ENCODE measurements around the gene C6orf15. TPM values are rescaled to one million over a fixed set of nuclear protein-coding genes. Genes with fewer than 3 reads are reported as not detected.
A peak's percentile ranks its signal among the peaks of the same experiment; 100 is the strongest.

The C6orf15 gene
- total RNA-seq, 1 experiment from 2014 or later, result not detected

- Mint-ChIP-seq H3K4me1 (ENCODE audit: low read depth, unreplicated experiment) (peaks cover 23% of the 10 kb centered on the region), H3K4me3 (ENCODE audit: unreplicated experiment) (no peak overlapping the region), H3K9me3 (ENCODE audit: unreplicated experiment) (no peaks in the 10 kb centered on the region), H3K36me3 (ENCODE audit: insufficient read depth, unreplicated experiment) (peaks cover 6% of the 10 kb centered on the region), H3K27me3 (ENCODE audit: insufficient read depth, unreplicated experiment) (no peaks in the 10 kb centered on the region), H3K27ac (ENCODE audit: unreplicated experiment) (no peak overlapping the region)
- Histone ChIP-seq H3K4me1 (peaks cover 24% of the 10 kb centered on the region), H3K27me3 (replicated peaks; ENCODE audit: control insufficient read depth, insufficient read depth, low read length) (no peaks in the 10 kb centered on the region), H3K4me3 (ENCODE audit: low read depth, low read length) (no peak overlapping the region), H3K9me3 (no peaks in the 10 kb centered on the region), H3K36me3 (ENCODE audit: control insufficient read depth, insufficient read depth, low read length) (no peaks in the 10 kb centered on the region)
- ChIA-PET CTCF (no interaction called here), POLR2A (no interaction called here)
- intact Hi-C loops (cut with micrococcal nuclease; ENCODE audit: unreplicated experiment), result no loop called here
- no peak for TF ChIP-seq CTCF (IDR thresholded peaks at IDR 0.05; ENCODE audit: insufficient read depth in 1 of 2, low read depth in 1 of 2, low read length in 1 of 2, severe bottlenecking in 1 of 2, unreplicated experiment in 1 of 2)
- no peak for DNase-seq
- BruUV-seq (replicated peaks), result no TSS peak
Observed at GRCh38 chr6:31115941-31116560, 3.7 kb upstream of the C6orf15 start.

- H3K27me3 Mint-ChIP-seq (ENCODE audit: insufficient read depth, unreplicated experiment), result no peaks in the 10 kb centered on the region
- no peak for DNase-seq
- peaks cover 6% of the 10 kb centered on the region for H3K36me3 Mint-ChIP-seq (ENCODE audit: insufficient read depth, unreplicated experiment)
- H3K4me3 Mint-ChIP-seq (ENCODE audit: unreplicated experiment), result peak overlapping the region; percentile 12
- H3K36me3 ChIP-seq (ENCODE audit: control insufficient read depth, insufficient read depth, low read length), result no peaks in the 10 kb centered on the region
- H3K4me3 ChIP-seq (ENCODE audit: low read depth, low read length), result no peak overlapping the region
- peak overlapping the region; percentile 83 for H3K27ac Mint-ChIP-seq (ENCODE audit: unreplicated experiment)
- H3K4me1 ChIP-seq, result peaks cover 31% of the 10 kb centered on the region
- intact Hi-C loops (cut with micrococcal nuclease; ENCODE audit: unreplicated experiment), result no loop called here
- TF ChIP-seq CTCF (IDR thresholded peaks at IDR 0.05; ENCODE audit: insufficient read depth in 1 of 2, low read depth in 1 of 2, low read length in 1 of 2, severe bottlenecking in 1 of 2, unreplicated experiment in 1 of 2), result peak in 1 of 2 experiments; percentile 9
- no TSS peak for BruUV-seq (replicated peaks)
- H3K9me3 Mint-ChIP-seq (ENCODE audit: unreplicated experiment), result no peaks in the 10 kb centered on the region
- no peaks in the 10 kb centered on the region for H3K27me3 ChIP-seq (replicated peaks; ENCODE audit: control insufficient read depth, insufficient read depth, low read length)
- CTCF ChIA-PET, result interaction anchor here (1.0 to 1.4 kb wide), 2 partner anchors 35 to 44 kb away, joined by 4 to 5 read pairs; no protein-coding TSS in a partner anchor
- POLR2A ChIA-PET, result interaction anchor here (0.6 kb wide), 1 partner anchor 246 kb away, joined by 3 read pairs; no protein-coding TSS in a partner anchor
- peaks cover 23% of the 10 kb centered on the region for H3K4me1 Mint-ChIP-seq (ENCODE audit: low read depth, unreplicated experiment)
- H3K9me3 ChIP-seq, result no peaks in the 10 kb centered on the region
Observed at GRCh38 chr6:31114970-31115849, 2.8 kb upstream of the C6orf15 start.

- Mint-ChIP-seq H3K27ac (ENCODE audit: unreplicated experiment) (peak within 1 kb of the TSS; percentile 83), H3K9me3 (ENCODE audit: unreplicated experiment) (no peaks in the 10 kb centered on the region), H3K36me3 (ENCODE audit: insufficient read depth, unreplicated experiment) (peaks cover 6% of the 10 kb centered on the region), H3K4me1 (ENCODE audit: low read depth, unreplicated experiment) (peaks cover 29% of the 10 kb centered on the region), H3K4me3 (ENCODE audit: unreplicated experiment) (peak within 1 kb of the TSS; percentile 12), H3K27me3 (ENCODE audit: insufficient read depth, unreplicated experiment) (peaks cover 2% of the 10 kb centered on the region)
- TF ChIP-seq CTCF (IDR thresholded peaks at IDR 0.05; ENCODE audit: insufficient read depth in 1 of 2, low read depth in 1 of 2, low read length in 1 of 2, severe bottlenecking in 1 of 2, unreplicated experiment in 1 of 2), result no peak
- H3K9me3 ChIP-seq, result no peaks in the 10 kb centered on the region
- no peaks in the 10 kb centered on the region for H3K36me3 ChIP-seq (ENCODE audit: control insufficient read depth, insufficient read depth, low read length)
- POLR2A ChIA-PET, result no interaction called here
- peaks cover 31% of the 10 kb centered on the region for H3K4me1 ChIP-seq
- BruUV-seq (replicated peaks), result no TSS peak
- H3K4me3 ChIP-seq (ENCODE audit: low read depth, low read length), result no peak within 1 kb of the TSS
- peak; percentile 34 to 72 for DNase-seq
- CTCF ChIA-PET, result interaction anchor here (1.0 to 1.4 kb wide), 2 partner anchors 35 to 44 kb away, joined by 4 to 5 read pairs; no protein-coding TSS in a partner anchor
- intact Hi-C loops (cut with micrococcal nuclease; ENCODE audit: unreplicated experiment), result no loop called here
- H3K27me3 ChIP-seq (replicated peaks; ENCODE audit: control insufficient read depth, insufficient read depth, low read length), result no peaks in the 10 kb centered on the region
Observed at GRCh38 chr6:31114541-31114878, 2.1 kb upstream of the C6orf15 start, which contains the start of gene PSORS1C1. TSS of gene PSORS1C1 (plus strand) at chr6:31114800. CDS start at chr6:31129633, 14,833 bp downstream.

All from Caco-2 (cell line).